SH-SY5Y (cell line): ENCODE data around the gene RAMP1.

Experiments used
- GATA2 ChIP-seq: IDR thresholded peaks from 2 replicates; pipeline ENCODE4 v1.6.1; 2011; ENCODE audit warnings: mild to moderate bottlenecking, low read depth, low read length
- GATA3 ChIP-seq: IDR thresholded peaks from 2 replicates; pipeline ENCODE4 v1.6.1; 2011; ENCODE audit warnings: low read depth, mild to moderate bottlenecking, low read length, moderate library complexity

Gene RAMP1

DNA sequence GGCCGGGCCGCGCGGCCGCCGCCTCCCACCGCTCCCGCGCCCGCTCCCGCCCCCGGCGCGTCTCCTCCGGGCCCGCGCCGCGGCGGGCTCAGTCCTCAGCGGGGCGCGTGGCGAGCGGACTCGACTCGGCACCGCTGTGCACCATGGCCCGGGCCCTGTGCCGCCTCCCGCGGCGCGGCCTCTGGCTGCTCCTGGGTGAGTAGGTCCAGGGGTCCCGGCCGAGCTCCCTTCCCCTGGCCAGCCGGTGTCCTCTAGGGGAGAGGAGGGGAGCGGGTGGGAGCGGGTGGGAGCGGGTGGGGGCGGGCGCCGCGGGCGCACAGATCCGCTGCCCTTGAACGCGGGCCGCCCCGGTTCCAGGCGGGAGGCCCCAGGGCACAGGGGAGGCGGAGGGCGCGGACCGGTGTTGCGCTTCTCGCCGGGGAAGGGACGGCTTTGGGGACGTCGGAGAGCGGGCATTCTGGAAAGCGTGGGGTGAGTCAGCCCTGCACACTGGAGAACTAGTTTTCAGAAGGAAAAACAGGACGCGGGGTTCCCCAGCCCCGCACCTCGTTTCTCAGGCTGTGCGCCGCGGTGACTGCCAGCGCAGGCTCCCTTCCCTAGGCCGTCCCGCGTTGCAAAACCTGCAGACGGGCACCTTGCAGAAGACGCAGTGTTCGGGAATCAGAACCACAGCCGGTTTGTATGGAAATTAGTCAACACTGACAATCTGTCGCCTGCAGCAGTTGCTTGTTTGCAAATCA lies at the start of gene RAMP1:
TSS of gene RAMP1 (plus strand) at position 91 of the 740 bp plus-strand sequence. CDS start at position 144, 53 bp downstream.
- no peak for TF ChIP-seq GATA3
- no peak for TF ChIP-seq GATA2

GRCh38 chr2:237815637-237816036 lies 43.8 kb upstream of the RAMP1 start:
- TF ChIP-seq GATA2 (no peak), GATA3 (no peak)

DNA sequence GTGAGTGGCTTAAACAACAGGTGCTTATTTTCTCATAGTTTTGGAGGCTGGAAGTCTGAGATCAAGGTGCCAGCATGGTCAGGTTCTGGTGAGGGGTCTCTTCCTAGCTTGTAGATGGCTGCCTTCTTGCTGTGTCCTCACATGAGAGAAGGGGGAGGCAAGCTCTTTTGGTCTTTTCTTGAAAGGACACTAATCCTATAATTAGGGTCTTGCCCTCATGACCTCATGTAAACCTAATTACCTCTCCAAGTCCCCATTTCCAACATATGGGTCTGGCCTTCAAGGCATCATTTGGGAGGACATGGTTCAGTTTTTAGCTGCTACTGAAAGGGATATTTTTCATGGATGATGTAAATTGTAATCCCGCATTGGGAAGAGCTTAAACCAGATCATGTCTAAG lies 42.9 kb upstream of the RAMP1 start:
- TF ChIP-seq GATA3 (no peak), GATA2 (no peak)

GRCh38 chr2:237818066-237818473 lies 41.4 kb upstream of the RAMP1 start:
- TF ChIP-seq GATA3 (peak; percentile 89), GATA2 (peak; percentile 77)

- TF ChIP-seq GATA2 (no peak), GATA3 (no peak)
Measured at GRCh38 chr2:237819231-237819630, 40.2 kb upstream of the RAMP1 start.

DNA sequence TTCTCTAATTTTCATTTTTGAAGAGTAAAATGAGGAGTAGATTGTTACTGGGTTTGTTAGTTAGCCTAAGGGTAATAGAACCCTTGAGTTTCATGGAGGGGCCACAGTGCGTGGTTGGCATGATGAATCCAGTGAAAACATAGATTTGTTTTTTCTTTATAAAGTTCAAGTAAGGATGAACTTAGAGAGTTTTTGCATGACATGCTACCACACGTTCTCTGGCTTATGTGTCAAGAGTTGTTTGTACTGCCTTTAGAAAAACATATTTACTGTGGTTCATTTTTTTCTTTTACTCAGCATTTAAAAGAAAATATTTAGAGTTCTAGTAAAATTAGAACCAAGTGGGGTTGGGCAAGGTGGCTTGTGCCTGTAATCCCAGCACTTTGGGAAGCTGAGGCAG lies 39.0 kb upstream of the RAMP1 start:
- TF ChIP-seq GATA2: no peak
- no peak for TF ChIP-seq GATA3

DNA sequence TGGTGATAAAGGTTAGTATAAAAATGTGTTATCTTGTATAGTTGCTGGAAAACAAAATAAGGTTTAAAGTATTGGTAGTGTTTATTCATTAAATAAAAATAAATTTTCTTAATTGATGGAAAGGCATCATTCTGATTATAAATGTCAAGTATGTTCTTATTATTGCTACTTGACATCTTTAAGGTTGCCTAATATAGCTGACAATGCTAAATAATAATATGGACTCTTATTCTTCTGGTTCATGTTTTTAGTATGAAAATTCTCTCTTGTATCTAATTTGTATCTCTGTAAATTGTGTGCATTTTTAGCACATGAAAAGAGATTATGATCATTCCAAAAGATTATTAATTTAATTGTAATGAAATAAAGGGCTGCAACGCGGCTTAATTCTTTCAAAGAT lies 35.9 kb upstream of the RAMP1 start:
- TF ChIP-seq GATA3: no peak
- no peak for TF ChIP-seq GATA2

DNA sequence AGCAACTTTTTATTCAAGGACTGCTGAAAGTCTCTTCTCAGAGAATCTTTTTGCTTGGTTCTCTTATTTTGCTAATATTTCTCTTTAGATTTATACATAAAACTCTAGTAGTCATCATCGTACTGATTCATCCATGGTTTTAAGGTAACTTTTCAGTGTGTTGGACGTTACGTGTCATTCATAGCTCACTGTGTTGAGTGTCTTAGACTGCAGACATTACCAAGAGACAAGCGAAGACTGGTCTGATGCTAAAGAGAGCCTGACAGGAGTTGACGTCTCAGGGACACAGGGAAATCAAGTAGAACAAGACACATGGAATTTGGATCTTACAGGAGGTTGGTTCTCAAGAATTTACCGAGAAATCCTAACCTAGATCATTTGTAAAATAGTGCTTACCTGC lies 35.3 kb upstream of the RAMP1 start:
- TF ChIP-seq GATA3 (no peak), GATA2 (no peak)

- TF ChIP-seq GATA2 (no peak), GATA3 (no peak)
Measured at GRCh38 chr2:237827421-237827987, 31.9 kb upstream of the RAMP1 start.

DNA sequence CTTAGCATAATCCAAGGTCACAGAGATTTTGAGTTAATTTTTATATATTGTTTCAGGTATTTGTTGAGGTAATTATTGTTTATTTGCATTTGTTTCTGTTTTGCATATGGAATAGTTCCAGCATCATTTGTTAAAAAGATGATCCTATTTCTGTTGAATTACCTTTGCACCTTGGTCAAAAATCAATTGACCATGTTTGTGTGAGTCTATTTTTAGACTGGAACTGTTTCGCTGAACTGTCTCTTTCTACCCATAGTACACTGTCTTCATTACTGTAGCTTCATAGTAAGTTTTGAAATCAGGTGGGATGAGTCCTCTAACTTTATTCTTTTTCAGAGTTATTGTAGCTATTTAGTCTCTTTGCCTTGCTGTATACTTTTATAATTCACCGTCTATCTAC lies 28.9 kb upstream of the RAMP1 start:
- TF ChIP-seq GATA3 (no peak), GATA2 (no peak)

DNA sequence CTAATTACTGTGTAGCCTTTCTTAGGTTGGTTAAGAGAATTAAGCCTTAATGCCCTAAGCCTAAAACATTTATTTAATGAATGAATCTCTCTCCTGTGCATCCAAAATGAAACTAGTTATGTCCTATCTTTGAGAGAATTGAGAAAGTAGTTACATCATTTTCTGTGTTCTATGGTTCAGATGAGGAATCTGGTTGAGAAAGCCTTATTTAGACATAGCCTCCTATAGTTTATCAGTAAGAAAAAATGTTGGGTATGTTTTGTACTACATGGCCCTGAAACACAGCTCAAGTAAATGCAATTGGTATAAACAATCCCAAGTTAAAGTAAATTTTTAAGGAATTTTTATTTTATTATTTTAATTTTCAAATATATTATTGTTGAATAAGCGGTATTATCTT lies 25.9 kb upstream of the RAMP1 start:
- no peak for TF ChIP-seq GATA2
- no peak for TF ChIP-seq GATA3

DNA sequence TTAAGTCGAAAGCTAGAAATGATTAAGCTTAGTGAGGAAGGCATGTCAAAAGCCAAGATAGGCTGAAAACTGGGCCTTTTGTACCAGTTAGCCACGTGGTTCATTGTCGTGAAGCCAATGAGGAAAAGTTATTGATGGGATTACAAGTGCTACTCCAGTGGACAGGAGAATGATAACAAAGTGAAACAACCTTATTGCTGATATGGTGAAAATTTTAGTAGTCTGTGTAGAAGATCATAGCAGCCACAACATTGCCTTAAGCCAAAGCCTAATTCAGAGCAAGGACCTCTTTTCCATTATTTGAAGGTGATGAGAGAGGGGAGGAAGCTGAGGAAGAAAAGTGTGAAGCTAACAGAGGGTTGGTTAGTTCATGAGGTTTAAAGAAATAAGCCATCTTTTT lies 24.1 kb upstream of the RAMP1 start:
- TF ChIP-seq GATA3: no peak
- TF ChIP-seq GATA2: no peak

DNA sequence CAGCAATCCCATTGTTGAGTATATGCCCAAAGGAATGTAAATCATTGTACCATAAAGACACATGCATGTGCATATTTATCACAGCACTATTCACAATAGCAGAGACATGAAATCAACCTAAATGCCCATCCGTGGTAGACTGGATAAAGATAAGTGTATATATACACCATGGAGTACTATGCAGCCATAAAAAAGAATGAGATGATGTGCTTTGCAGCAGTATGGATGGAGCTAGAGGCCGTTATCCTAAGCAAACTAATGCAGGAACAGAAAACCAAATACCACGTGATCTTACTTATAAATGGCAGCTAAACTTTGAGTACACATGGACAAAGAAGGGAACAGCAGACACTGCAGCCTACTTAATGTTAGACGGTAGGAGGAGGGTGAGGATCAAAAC lies 18.4 kb upstream of the RAMP1 start:
- TF ChIP-seq GATA2 (no peak), GATA3 (no peak)

DNA sequence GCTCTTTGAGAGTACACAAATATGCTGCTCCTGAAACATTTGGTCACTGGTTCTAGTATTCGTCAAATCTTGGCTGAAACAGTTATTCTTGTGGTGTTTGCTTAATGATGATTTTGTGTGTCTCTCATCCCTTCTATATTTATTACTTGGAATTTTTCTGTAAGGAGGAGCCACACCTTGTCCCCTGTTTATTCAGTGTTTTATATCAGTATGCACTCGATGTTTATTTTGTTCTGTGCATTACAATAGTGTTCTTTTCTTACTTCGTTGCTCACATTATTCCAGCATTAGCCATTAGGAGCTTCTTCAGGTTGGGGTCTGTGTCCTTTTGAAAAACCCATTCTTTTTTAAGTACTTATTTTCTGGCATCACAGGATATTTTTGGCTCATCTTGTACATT lies 5.1 kb upstream of the RAMP1 start:
- TF ChIP-seq GATA2 (no peak), GATA3 (no peak)

DNA sequence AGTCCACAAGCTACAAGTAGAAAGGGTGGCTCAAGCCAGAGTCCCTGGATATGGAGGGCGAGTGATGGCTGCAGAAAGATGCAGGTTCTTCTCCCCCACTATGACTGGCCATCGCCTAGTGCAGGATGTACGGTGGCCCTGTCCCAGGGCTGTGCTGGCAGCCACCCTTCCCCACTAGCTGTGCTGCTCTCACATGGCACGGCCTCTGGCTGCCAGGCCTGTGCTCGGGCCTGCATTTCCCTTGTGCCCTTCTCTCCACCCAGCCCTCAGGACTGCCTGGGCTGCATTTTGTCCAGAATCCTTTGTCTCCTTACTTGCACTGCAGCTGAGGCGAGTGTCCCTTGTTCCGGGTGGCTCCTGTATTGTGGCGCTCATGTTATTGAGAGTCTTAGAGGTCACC lies 1.6 kb upstream of the RAMP1 start:
- TF ChIP-seq GATA3 (no peak), GATA2 (no peak)

GRCh38 chr2:237858294-237859081 lies 935 bp upstream of the RAMP1 start:
- TF ChIP-seq GATA3 (no peak), GATA2 (no peak)
